ENCODE results near the gene CACNA2D3.

Gene CACNA2D3

DNA sequence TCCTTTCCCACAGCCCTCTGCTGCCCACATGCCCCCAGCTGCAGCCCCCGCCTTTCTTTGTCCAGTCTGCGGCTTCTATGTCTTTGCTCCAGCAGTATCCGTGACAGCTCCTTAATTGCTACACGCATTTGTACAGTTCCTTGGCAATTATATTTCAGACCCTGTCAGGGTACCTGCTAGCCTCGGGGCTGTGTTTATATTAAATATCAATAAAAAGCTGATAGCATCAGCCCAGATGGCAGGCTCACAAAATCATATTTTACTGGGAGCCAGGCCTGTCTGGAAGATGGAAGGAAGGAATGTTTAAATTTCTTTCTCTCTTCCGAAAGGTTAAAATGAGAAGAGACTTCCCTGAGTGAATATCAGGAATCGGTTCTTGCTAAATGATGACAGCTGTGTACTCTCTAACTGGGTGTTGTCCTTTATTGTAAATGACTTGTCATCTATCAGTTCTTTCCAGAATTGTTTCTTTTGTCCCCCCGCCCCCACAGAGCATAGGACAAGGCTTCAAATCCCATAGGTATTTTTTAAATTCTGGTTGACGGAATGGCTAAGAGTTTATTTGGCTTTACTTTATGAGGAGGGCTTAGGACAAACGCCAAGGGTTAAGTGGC lies 427.4 kb downstream of the CACNA2D3 start:
- DNase-seq, result no peak
- TF ChIP-seq GATA1 (IDR thresholded peaks at IDR 0.05; ENCODE audit: low read depth, low read length), result no peak
- TF ChIP-seq POLR2A (IDR thresholded peaks at IDR 0.05; ENCODE audit: low read length), result no peak

DNA sequence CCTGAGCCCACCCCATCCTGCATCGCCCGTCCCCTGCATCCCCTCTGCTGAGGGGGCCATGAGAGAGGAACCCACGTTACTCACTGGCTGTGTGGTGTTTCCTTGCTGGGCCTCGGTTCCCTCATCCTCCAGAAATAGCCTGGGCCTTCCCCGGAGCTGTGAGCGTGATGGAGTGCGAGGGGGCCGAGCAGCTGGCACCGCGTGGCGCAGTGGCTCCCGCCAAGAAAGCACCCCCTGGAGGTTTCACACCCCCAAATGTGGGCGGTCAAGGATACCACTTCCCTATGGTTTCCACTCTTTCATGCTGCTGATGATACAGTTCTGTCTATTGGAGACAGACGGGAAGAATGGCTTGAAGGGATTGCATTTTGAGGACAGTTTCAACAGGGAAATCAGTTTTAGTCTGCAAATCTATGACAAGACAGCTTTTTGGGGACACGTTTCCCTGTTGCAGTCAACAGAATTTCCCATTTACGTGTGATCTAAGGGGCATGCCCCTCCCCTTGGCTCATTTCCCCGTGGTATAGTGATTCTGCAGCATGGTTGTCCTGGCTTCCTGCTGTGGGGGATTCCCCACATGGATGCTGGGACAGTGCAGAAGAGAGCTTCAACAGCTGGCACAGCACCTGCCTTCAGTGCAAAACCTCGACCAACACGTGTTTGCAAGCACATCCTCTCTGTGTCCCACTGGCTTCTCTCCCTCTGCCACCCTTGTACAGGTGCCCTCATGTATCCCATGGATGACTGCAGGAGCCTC lies 428.0 kb downstream of the CACNA2D3 start:
- no peak for TF ChIP-seq POLR2A (IDR thresholded peaks at IDR 0.05; ENCODE audit: low read length)
- DNase-seq, result no peak

DNA sequence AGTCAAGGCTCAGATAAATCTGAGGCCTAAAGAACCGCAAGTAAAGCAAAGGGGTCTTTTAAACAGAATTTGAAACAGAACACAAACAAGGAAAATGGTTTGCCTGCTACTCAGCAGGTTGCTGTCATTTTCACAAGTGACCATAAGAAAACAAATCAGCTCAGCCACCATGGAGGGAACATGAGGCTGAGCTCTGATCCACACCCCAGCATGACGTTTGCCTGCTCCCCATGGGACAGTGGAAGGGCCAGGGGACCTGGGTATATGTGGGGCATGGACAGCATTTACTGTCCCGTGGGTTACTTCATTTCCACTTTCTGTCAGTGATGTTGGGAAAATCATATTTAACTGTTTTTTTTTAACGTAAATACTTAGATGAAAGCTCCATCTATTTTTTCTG lies 434.3 kb downstream of the CACNA2D3 start:
- TF ChIP-seq POLR2A (IDR thresholded peaks at IDR 0.05; ENCODE audit: low read length), result no peak
- TF ChIP-seq GATA1 (IDR thresholded peaks at IDR 0.05; ENCODE audit: low read depth, low read length), result no peak
- DNase-seq, result no peak

DNA sequence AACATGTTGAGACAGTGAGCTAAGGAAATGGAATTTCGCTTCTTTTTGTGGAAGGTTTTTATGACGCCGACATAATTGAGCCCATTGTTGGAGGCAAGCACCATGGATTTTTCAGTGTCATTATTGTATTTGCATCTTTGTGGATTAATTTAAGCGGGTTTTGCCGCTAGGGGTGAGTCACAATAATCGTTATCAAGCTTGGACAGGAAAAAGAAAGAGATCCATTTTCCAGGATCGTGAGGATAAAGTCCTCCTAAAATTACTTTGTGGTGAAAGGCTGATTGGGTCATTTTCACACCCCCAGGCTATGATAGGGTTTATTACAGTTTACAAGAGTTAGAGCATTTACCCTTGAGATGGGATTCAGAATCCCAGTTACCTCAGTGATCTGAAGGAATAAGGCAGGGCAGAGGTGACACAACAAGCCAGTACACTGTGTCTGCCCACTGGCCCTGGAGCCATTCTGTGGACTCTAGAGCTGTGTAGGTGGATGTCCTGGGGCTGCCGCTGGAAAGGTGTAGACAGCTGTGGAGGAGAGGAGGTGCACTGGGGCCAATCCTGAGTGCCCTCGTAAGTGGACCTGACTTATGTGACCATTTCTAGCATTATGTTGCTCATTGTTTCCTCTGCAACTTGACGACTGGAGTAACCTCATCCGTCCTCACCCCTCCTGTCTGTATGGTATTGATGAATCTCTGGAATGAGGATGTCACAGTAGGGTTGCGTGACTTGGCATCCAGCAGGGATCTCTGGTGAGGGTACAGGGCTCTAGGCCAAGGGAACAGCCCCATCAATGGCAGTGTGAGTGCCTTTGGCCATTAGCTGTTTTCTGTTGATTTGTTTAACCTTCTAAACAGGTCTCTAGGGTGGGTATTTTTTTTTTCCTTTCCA lies 435.4 kb downstream of the CACNA2D3 start:
- no peak for DNase-seq
- TF ChIP-seq GATA1 (IDR thresholded peaks at IDR 0.05; ENCODE audit: low read depth, low read length), result no peak
- no peak for TF ChIP-seq POLR2A (IDR thresholded peaks at IDR 0.05; ENCODE audit: low read length)

DNA sequence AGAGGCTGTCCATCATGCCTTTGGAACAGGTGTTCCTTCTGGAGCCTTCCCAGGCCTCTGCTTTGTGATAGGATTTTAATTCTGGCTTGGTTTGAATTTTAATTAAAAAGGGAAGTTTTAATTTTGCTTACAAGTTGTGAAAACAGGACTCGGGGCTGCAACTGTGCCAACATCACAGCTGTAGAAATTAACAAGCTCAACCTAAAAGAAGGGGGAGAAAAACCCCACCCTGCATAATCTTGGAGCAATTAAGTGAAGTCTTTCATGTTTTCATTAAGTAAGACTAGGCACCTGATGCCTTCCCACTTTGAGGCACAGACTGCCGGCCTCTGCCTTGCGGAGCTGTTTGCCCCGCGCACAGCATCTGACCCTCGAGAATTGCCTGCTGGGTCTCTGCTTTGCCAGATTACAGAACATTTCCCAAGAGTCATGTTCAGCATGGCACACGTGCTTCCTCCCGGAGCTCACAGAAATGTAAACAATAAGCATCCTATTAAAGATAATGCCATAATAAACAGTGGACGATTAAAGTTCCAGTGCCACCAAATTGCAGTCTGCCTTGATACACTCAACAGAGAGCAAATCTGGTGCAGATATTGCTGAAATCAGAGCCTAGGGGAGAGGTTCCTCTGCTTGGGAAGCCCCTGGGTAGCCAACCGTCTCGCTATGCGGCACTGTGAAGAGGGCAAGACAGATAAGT lies 441.3 kb downstream of the CACNA2D3 start:
- no peak for TF ChIP-seq POLR2A (IDR thresholded peaks at IDR 0.05; ENCODE audit: low read length)
- no peak for TF ChIP-seq GATA1 (IDR thresholded peaks at IDR 0.05; ENCODE audit: low read depth, low read length)
- no peak for DNase-seq

DNA sequence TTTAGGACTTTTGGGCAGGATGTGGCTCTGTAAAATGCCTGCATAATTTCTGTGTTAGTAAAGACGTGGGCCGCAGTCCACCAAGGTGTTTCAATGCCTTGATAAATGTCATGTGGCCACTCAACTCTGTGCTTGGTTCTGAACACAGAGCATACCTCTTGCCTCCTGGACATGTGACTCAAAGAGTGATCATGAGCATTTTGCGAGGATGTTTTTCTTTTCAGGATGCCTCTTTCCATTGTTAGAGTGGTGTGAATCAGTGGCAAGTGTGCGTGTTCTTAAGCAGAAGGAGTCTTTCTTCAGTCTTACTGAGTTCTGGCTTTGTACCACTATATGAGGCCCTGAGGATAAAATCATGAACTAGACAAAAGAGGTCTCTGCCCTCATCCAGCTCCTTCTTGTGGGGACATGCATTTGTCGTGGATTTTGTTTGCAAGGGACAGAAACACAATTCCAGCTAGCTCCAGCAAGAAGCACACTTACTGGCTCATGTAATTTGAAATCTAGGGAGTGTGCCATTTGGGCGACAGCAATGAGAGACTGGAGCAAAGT lies 442.1 kb downstream of the CACNA2D3 start:
- DNase-seq, result no peak
- TF ChIP-seq POLR2A (IDR thresholded peaks at IDR 0.05; ENCODE audit: low read length) (no peak), GATA1 (IDR thresholded peaks at IDR 0.05; ENCODE audit: low read depth, low read length) (no peak)

DNA sequence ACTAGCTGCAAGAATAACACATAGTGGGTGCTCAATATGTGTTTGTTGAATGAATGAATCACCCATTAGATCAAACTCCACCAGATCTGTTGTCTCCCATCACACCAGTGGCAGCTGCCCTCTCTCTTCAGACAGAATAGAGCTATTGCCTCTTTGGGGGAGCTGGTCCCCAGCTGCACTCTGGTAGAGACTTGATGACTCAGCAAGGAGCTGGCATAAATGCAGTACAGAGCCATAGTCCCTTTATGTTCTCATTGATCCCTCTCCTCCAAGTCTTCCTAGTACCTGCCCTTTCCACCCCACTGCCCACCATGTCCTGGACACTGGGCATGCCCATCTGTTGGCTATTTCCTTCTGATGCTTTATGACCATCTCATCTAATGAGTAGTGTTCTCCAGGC lies 443.6 kb downstream of the CACNA2D3 start:
- no peak for DNase-seq
- TF ChIP-seq GATA1 (IDR thresholded peaks at IDR 0.05; ENCODE audit: low read depth, low read length), result no peak
- no peak for TF ChIP-seq POLR2A (IDR thresholded peaks at IDR 0.05; ENCODE audit: low read length)

DNA sequence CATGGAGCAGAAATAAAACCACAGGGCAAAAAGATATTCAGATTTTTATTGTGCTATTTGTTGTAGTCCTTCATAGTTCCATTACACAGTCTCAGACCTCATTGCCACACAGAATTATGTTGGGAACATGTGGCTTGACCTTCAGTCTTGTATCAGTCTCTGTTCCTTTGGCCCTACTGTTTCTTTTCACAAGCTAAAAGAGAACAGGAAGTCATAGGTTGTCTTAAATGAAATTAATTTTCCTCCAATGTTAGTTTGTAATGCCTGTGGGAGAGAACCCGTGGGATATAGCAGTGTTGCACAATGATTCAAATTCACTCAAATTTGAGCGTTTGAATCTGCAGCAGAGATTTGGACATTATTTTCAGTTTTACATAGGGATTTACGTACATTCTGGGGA lies 445.6 kb downstream of the CACNA2D3 start:
- DNase-seq, result no peak

DNA sequence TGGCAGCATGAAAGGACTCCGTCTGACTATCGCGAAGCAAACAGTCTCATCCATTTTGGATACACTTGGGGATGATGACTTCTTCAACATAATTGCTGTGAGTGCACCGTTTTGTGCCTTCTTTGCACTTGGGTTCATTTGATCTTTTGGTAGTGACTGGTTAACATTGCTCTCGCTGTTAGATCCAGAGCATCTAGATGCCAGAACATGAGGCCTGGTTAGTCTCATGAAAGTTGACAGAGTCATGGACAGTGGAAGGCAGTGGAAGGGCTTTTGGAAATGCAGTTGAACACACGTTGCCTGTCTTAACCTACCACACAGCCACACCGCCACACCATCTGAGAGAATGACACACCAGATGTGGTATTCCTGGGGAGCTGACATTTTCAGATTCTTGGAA lies 447.7 kb downstream of the CACNA2D3 start:
- TF ChIP-seq POLR2A (IDR thresholded peaks at IDR 0.05; ENCODE audit: low read length) (no peak), GATA1 (IDR thresholded peaks at IDR 0.05; ENCODE audit: low read depth, low read length) (no peak)
- no peak for DNase-seq

More for the DNA sequence above, 445.6 kb downstream of the CACNA2D3 start:
- no peak for TF ChIP-seq GATA1 (IDR thresholded peaks at IDR 0.05; ENCODE audit: low read depth, low read length)
- no peak for TF ChIP-seq POLR2A (IDR thresholded peaks at IDR 0.05; ENCODE audit: low read length)

DNA sequence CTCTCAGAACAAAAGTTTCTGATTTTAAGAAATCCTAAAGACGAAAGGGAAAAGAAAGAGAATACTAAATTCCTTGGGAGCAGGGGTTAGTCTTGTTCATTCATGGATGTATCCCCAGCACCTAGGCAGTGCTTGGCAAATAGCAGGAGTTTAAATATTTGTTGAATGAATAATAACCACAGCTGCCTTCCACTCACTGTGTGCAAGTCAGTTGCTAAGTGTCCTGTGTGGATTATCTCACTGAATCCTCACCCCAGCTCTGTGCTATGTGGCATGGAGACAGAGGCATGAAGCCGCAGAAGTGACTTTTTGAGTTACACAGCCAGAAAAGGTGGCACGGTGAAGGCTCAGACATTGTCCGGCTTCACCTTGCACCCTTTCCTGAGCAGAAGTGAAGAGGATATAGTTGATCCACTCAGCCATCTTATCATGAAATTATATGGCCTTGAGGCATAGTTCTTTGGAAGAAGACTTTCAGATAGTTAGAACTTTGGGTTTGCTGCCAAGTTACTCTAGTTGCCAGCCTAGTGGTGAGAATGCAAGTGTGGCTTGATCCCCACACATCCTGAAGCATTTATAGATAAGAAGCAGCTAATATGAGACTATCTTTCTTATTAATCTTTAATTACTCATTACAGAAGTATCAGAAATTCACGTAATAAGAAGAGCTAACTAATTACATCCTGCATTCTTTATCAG lies 450.0 kb downstream of the CACNA2D3 start:
- no peak for DNase-seq
- no peak for TF ChIP-seq POLR2A (IDR thresholded peaks at IDR 0.05; ENCODE audit: low read length)
- no peak for TF ChIP-seq GATA1 (IDR thresholded peaks at IDR 0.05; ENCODE audit: low read depth, low read length)

DNA sequence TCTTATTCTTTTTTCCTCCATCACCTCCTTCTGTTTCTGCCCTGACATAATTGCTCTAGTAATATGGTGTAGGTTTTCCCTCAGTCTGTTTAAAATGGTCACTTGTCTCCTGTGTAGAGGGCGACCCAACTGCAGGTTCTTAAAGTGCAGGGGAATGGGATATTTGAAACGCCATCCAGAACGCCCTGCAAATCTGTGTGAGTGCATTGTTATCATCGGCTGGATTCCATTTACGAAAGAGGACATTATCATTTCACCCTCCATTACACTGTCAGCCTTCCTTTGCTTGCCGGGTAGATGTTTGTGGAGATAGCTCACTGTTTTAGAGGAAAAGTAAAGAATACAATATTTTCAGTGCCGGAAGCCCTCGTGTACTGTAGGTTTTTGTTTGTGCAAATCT lies 451.5 kb downstream of the CACNA2D3 start:
- no peak for TF ChIP-seq POLR2A (IDR thresholded peaks at IDR 0.05; ENCODE audit: low read length)

DNA sequence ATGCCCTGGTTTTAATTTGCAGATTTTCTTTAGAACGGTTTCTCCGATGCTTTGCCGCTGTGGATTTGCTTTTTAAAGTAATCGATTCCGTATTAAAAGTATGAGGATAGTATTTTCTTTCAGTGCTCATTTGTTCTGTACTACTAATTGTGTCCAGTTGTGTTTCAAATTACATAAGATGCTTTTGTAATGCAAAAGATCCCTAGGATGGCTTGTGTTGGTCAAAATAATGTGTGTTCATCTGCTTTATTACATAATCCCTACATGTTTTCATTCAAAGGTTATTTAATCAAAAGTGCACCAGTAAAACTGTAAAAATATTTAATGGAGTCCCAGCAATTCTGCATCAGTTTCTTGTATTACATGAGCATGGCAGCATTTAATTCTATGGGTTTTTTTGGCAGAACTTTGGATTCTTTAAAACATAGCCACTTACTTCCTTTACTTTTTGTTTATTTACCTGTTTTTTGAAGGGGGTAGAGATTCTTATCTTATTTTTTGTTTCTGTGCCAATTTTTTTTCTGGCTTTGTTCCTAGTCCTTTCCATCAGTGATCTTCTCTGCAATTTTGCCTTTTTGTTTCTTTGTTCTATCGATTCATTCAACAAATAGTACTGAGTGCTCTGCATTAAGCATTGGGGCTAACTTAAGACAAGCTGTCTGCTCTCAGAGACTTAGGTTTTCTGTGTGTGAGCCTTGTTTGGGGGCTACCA lies 452.7 kb downstream of the CACNA2D3 start:
- DNase-seq, result no peak
- TF ChIP-seq GATA1 (IDR thresholded peaks at IDR 0.05; ENCODE audit: low read depth, low read length) (no peak), POLR2A (IDR thresholded peaks at IDR 0.05; ENCODE audit: low read length) (no peak)

More for the DNA sequence above, 451.5 kb downstream of the CACNA2D3 start:
- DNase-seq, result no peak
